Prostate gland (tissue), 2 donors: ENCODE measurements around the gene FKBP1B.

Experiments
- POLR2A ChIP-seq: fragments of 450-650 bp; IDR thresholded peaks from one replicate; pipeline ENCODE4 v1.6.1; 2016; ENCODE audit warnings: antibody characterized with exemption, mild to moderate bottlenecking
- POLR2AphosphoS5 ChIP-seq: sonication (generic); formaldehyde crosslinking; IDR thresholded peaks from one replicate; pipeline ENCODE4 v1.6.1; 2017; ENCODE audit warnings: antibody characterized with exemption
- TF ChIP-seq, protein P1 (sequence below), 4 experiments: fragments of 200-600 bp in 2 of 4; fragments of 450-650 bp in 2 of 4; sonication (generic) in 2 of 4; IDR thresholded peaks; 1 replicate in 3 of 4; 2 replicates in 1 of 4; pipeline ENCODE4 v1.5.1; 2016 to 2019; ENCODE audit warnings: antibody characterized with exemption in 4 of 4, mild to moderate bottlenecking in 2 of 4, moderate library complexity in 2 of 4

DNA sequence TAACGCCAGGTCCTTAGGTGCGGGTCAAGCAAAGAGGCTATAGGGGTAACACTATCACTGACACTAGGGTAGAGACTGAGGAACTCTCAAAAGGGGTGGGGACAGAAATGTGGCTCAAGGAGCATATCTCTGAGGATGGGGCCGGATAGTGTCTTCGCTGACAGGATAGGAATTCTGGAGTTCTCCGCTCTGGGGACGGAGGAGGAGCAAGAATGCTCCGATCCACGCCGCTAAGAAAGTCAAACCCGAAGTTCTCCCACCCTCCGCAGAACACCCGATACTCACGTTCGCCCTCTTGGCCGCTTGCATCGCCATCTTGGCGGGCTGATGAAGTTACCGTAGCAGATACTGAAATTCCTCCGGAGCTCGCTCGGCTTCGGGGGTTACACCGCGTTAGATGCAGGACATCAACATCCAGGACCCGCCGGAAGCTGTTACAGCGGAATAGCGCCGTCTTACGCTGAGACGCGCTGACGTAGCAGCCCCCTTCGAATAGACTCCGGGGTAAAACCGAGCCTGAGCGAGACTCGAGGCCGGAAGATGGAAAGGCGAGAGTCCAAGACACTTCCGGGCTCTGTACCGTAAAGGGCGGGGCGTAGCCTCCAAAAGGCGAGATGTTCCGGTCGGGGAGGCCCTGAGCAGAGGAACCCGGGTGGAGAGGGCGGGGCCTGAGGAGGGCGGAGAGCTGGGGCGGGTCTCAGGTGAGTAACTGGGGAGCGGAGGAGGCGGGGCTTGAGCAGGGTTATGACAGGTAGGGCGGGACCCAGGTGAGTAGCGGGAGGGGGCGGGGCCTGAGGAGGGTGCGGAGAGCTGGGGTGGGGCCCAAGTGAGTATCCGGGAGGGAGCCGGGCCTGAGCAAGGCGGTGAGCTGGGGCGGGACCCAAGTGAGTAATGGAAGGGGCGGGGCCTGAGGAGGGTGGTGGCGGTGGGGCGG, 26.6 kb downstream of the FKBP1B start, which contains the start of gene SF3B6:
- TF ChIP-seq, protein P1, sequence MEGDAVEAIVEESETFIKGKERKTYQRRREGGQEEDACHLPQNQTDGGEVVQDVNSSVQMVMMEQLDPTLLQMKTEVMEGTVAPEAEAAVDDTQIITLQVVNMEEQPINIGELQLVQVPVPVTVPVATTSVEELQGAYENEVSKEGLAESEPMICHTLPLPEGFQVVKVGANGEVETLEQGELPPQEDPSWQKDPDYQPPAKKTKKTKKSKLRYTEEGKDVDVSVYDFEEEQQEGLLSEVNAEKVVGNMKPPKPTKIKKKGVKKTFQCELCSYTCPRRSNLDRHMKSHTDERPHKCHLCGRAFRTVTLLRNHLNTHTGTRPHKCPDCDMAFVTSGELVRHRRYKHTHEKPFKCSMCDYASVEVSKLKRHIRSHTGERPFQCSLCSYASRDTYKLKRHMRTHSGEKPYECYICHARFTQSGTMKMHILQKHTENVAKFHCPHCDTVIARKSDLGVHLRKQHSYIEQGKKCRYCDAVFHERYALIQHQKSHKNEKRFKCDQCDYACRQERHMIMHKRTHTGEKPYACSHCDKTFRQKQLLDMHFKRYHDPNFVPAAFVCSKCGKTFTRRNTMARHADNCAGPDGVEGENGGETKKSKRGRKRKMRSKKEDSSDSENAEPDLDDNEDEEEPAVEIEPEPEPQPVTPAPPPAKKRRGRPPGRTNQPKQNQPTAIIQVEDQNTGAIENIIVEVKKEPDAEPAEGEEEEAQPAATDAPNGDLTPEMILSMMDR (IDR thresholded peaks at IDR 0.05): peak in 1 of 4 experiments; percentile 26
- TF ChIP-seq POLR2A: peak; percentile 75
- peak; percentile 99 for TF ChIP-seq POLR2AphosphoS5
